Keratinocyte (primary cell): ENCODE measurements around the gene DCST2.

Experiments used
- CTCF ChIP-seq, 3 experiments: IDR thresholded peaks in 1 of 3; conservative IDR thresholded peaks in 1 of 3; optimal IDR thresholded peaks in 1 of 3; 2 replicates in 2 of 3; 3 replicates in 1 of 3; pipeline versions ENCODE3 to v1.5.1; 2011; ENCODE audit warnings: low read length in 3 of 3, mild to moderate bottlenecking in 3 of 3, moderate library complexity in 2 of 3, control low read depth in 1 of 3, inconsistent platforms in 1 of 3; ENCODE audit not compliant: insufficient read depth in 2 of 3; ENCODE audit errors: extremely low read depth in 1 of 3
- EZH2 ChIP-seq: IDR thresholded peaks from one replicate; pipeline ENCODE4 v1.6.1; 2012; ENCODE audit warnings: inconsistent platforms, mild to moderate bottlenecking, low read length, moderate library complexity

GRCh38 chr1:155030899-155031298 is 2.7 kb downstream of the DCST2 start:
- TF ChIP-seq CTCF (optimal IDR thresholded peaks at IDR 0.05 in 1 of 3, IDR thresholded peaks at IDR 0.05 in 1 of 3, conservative IDR thresholded peaks at IDR 0.05 in 1 of 3; ENCODE audit: extremely low read depth in 1 of 3, insufficient read depth in 2 of 3, low read length in 3 of 3) (no peak), EZH2 (no peak)
